DND-41 (cell line): ENCODE results near the gene CNKSR2.

ENCODE experiments used
- CTCF ChIP-seq: IDR thresholded peaks from 2 replicates; pipeline ENCODE4 v1.5.1; 2012; ENCODE audit warnings: borderline replicate concordance, low read length, moderate library complexity, mild to moderate bottlenecking; ENCODE audit not compliant: poor library complexity, severe bottlenecking; ENCODE audit errors: extremely low read depth
- EZH2 ChIP-seq: IDR thresholded peaks from 3 replicates; pipeline ENCODE4 v1.6.1; 2012; ENCODE audit warnings: borderline replicate concordance, low read depth, mild to moderate bottlenecking, moderate library complexity, low read length, inconsistent platforms; ENCODE audit not compliant: severe bottlenecking

GRCh38 chrX:21479695-21480270 lies 105.6 kb downstream of the CNKSR2 start:
- TF ChIP-seq CTCF (peak; percentile 72), EZH2 (no peak)
